ENCODE data around the gene KRTAP22-1. TPM values are rescaled to one million over a fixed set of nuclear protein-coding genes. Genes with fewer than 3 reads are reported as not detected.

The KRTAP22-1 gene
- total RNA-seq, 1 donor from 2014 or later = not detected

DNA sequence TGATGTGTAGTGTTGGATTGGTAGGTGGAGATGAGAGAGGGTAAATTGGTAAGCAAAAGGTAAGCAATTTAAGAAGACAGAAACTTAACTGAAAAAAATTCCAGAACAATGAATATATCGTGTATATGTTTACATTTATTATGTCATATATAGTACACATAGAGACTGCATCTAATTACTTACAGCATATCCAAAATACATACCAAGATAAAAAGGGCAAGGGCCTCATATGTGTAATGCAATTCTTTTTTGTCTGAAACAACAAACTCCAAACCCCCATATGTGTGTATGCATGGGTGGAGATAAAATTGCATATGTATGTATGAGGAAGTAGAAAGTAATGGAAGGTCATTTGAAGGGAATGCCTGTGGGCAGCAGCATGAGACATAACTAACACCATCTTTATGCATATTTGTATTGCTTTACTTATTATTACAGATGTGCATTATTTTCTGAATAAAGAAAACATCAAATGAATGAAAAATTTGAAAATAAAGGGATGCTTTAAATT lies 46.1 kb downstream of the KRTAP22-1 start:
- H3K36me3 ChIP-seq (ENCODE audit: control insufficient read depth, insufficient read depth, low read length) = no peaks in the 10 kb centered on the region
- no peaks in the 10 kb centered on the region for H3K27me3 ChIP-seq (ENCODE audit: control insufficient read depth, insufficient read depth, low read length)
- H3K4me3 ChIP-seq (ENCODE audit: low read depth, low read length) = no peak overlapping the region
- FAIRE-seq = no peak
- TF ChIP-seq CTCF (IDR thresholded peaks at IDR 0.05; ENCODE audit: insufficient read depth, low read length, severe bottlenecking) = no peak
- DNase-seq (ENCODE audit: low read depth) = no peak

Other genes with a start within 250 kb of the KRTAP22-1 start
- not detected in 2 replicates for gene KRTAP13-2, start 228.8 kb upstream of the KRTAP22-1 start, total RNA-seq
- gene KRTAP13-1, start 205.1 kb upstream of the KRTAP22-1 start, total RNA-seq = not detected in 2 replicates
- not detected in 2 replicates for gene KRTAP13-3, start 175.2 kb upstream of the KRTAP22-1 start, total RNA-seq
- not detected in 2 replicates for gene KRTAP13-4, start 170.9 kb upstream of the KRTAP22-1 start, total RNA-seq
- not detected in 2 replicates for gene KRTAP15-1, start 160.8 kb upstream of the KRTAP22-1 start, total RNA-seq
- gene KRTAP19-1, start 120.7 kb upstream of the KRTAP22-1 start, total RNA-seq = not detected in 2 replicates
- not detected in 2 replicates for gene KRTAP19-2, start 113.7 kb upstream of the KRTAP22-1 start, total RNA-seq
- gene KRTAP19-3, start 109.1 kb upstream of the KRTAP22-1 start, total RNA-seq = not detected in 2 replicates
- not detected in 2 replicates for gene KRTAP19-4, start 103.9 kb upstream of the KRTAP22-1 start, total RNA-seq
- gene KRTAP19-5, start 98.9 kb upstream of the KRTAP22-1 start, total RNA-seq = not detected in 2 replicates
- gene KRTAP19-6, start 59.2 kb upstream of the KRTAP22-1 start, total RNA-seq = not detected in 2 replicates
- gene KRTAP19-7, start 39.8 kb upstream of the KRTAP22-1 start, total RNA-seq = not detected in 2 replicates
- gene KRTAP22-2, start 10.7 kb upstream of the KRTAP22-1 start, total RNA-seq = not detected in 2 replicates
- gene KRTAP6-3, start 8.6 kb upstream of the KRTAP22-1 start, total RNA-seq = not detected in 2 replicates
- not detected in 2 replicates for gene KRTAP6-2, start 2.2 kb upstream of the KRTAP22-1 start, total RNA-seq
- gene KRTAP6-1, start 12.8 kb downstream of the KRTAP22-1 start, total RNA-seq = not detected in 2 replicates
- not detected in 2 replicates for gene KRTAP20-1, start 15.3 kb downstream of the KRTAP22-1 start, total RNA-seq
- gene KRTAP20-4, start 19.5 kb downstream of the KRTAP22-1 start, total RNA-seq = not detected in 2 replicates
- not detected in 2 replicates for gene KRTAP20-2, start 34.1 kb downstream of the KRTAP22-1 start, total RNA-seq
- not detected in 2 replicates for gene KRTAP20-3, start 41.8 kb downstream of the KRTAP22-1 start, total RNA-seq
- not detected in 2 replicates for gene KRTAP21-3, start 117.7 kb downstream of the KRTAP22-1 start, total RNA-seq
- not detected in 2 replicates for gene KRTAP21-2, start 146.2 kb downstream of the KRTAP22-1 start, total RNA-seq
- gene KRTAP21-1, start 154.3 kb downstream of the KRTAP22-1 start, total RNA-seq = not detected in 2 replicates
- gene KRTAP8-1, start 212.2 kb downstream of the KRTAP22-1 start, total RNA-seq = not detected in 2 replicates
- gene KRTAP7-1, start 228.7 kb downstream of the KRTAP22-1 start, total RNA-seq = not detected in 2 replicates